ENCODE data around the gene PPP2R5C. TPM values are rescaled to one million over a fixed set of nuclear protein-coding genes. Genes with fewer than 3 reads are reported as not detected.
A peak's percentile ranks its signal among the peaks of the same experiment; 100 is the strongest.

PPP2R5C gene
- total and polyA plus RNA-seq, 2 donors (not counting 3 experiments of a cell fraction or from before 2014, with no cell fraction given), result 42.6 to 83.6 TPM

DNA sequence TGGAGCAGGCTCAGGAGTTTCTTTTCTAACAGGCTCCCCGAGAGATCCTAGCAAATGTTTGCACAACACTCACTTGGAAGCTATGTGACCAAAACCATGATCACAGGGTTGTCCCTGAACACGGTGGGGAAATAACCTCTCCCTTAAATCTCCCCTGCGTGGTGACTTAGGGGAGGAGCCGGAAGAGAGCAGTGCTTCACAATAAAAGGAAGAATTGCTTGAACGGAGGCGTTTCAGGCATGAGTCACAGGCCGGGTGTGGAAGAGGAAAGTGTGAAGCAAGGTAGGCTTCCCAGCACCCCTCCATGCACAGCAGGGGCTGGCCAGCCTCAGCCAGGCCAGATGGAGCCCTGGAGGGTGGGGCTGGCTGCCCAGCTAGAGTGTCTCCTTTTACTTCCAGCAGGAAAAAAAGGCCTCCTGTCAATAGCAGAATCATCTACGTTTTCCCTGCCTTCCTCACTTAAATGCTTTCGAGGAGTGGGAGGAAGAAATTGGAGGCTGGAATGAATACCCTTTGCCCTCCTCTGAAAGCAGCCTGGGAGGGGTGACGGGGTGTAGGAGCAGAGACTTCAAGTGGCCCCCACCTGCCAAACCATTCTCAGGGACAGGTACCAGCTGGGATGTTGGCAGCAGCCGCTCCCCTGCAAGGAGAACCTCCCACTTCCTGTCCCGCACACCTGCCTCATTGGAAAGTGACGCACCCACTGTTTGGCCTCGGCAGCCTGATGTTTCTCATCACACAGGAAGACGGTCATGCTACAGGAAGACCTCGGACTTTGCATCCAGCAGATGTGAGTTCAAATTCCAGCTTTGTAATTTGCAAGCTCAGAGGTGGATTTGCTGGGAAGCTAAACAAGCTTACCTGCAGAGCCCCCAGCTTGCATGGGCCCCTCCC lies 30.1 kb upstream of the PPP2R5C start:
- Histone ChIP-seq H4K20me1 (replicated peaks; ENCODE audit: control insufficient read depth, extremely low read depth, insufficient read depth, low read length) (no peaks in the 10 kb centered on the region), H3K4me3 (replicated peaks in 1 of 3; ENCODE audit: insufficient read depth in 1 of 3, low read depth in 1 of 3, low read length in 3 of 3) (no peak overlapping the region), H3K9ac (replicated peaks; ENCODE audit: extremely low read depth, insufficient read depth, low read length) (no peak overlapping the region), H3K9me3 (replicated peaks; ENCODE audit: control insufficient read depth, insufficient read depth, low read length) (no peaks in the 10 kb centered on the region), H3K36me3 (ENCODE audit: control insufficient read depth in 2 of 2, extremely low read depth in 1 of 2, insufficient read depth in 2 of 2, low read length in 2 of 2) (no peaks in the 10 kb centered on the region), H2AFZ (ENCODE audit: low read depth, low read length) (no peak overlapping the region), H3K27me3 (ENCODE audit: control insufficient read depth in 2 of 2, insufficient read depth in 2 of 2, low read length in 2 of 2) (peaks cover 7 to 9% of the 10 kb centered on the region in 2 experiments), H3K79me2 (ENCODE audit: control insufficient read depth, insufficient read depth, low read length) (no peaks in the 10 kb centered on the region), H3K4me2 (ENCODE audit: insufficient read depth, low read length) (peak overlapping the region; percentile 19), H3K27ac (ENCODE audit: insufficient read depth, low read depth, low read length) (no peak overlapping the region), H3K4me1 (ENCODE audit: control insufficient read depth, extremely low read depth, insufficient read depth, low read length) (peaks cover 10% of the 10 kb centered on the region), H3K9me1 (replicated peaks; ENCODE audit: control insufficient read depth, extremely low read depth, insufficient read depth, low read length) (no peaks in the 10 kb centered on the region)
- peak; percentile 82 for FAIRE-seq
- no peak for TF ChIP-seq MYC (IDR thresholded peaks at IDR 0.05; ENCODE audit: low read depth, low read length)
- TF ChIP-seq, protein P1, sequence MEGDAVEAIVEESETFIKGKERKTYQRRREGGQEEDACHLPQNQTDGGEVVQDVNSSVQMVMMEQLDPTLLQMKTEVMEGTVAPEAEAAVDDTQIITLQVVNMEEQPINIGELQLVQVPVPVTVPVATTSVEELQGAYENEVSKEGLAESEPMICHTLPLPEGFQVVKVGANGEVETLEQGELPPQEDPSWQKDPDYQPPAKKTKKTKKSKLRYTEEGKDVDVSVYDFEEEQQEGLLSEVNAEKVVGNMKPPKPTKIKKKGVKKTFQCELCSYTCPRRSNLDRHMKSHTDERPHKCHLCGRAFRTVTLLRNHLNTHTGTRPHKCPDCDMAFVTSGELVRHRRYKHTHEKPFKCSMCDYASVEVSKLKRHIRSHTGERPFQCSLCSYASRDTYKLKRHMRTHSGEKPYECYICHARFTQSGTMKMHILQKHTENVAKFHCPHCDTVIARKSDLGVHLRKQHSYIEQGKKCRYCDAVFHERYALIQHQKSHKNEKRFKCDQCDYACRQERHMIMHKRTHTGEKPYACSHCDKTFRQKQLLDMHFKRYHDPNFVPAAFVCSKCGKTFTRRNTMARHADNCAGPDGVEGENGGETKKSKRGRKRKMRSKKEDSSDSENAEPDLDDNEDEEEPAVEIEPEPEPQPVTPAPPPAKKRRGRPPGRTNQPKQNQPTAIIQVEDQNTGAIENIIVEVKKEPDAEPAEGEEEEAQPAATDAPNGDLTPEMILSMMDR (IDR thresholded peaks at IDR 0.05; ENCODE audit: extremely low read depth in 1 of 2, insufficient read depth in 1 of 2, low read depth in 1 of 2, low read length in 2 of 2), result no peak
- TF ChIP-seq FOS (IDR thresholded peaks at IDR 0.05; ENCODE audit: borderline replicate concordance, insufficient read depth, low read length), result peak; percentile 66
- TF ChIP-seq EZH2 (IDR thresholded peaks at IDR 0.05; ENCODE audit: borderline replicate concordance, low read depth, low read length, severe bottlenecking), result no peak
- TF ChIP-seq JUN (IDR thresholded peaks at IDR 0.05; ENCODE audit: borderline replicate concordance, insufficient read depth, insufficient read length, low read depth), result no peak
- POLR2A ChIA-PET, result no interaction called here
- BruUV-seq (replicated peaks), result no TSS peak
- peak; percentile 52 for DNase-seq (ENCODE audit: low read depth, low spot score)
- CTCF ChIA-PET, result interaction anchor here (1.0 to 1.1 kb wide), 2 partner anchors 24 to 29 kb away, joined by 3 read pairs; no protein-coding TSS in a partner anchor
- dilution Hi-C loops (cut with MboI; ENCODE audit: extremely low pct_ligation_motif_present, low sequenced_read_pairs), result no loop called here
- intact Hi-C loops (cut with micrococcal nuclease), result no loop called here
